Measurements from ENCODE around the gene RAB28.
A peak's percentile ranks its signal among the peaks of the same experiment; 100 is the strongest.

Gene RAB28

DNA sequence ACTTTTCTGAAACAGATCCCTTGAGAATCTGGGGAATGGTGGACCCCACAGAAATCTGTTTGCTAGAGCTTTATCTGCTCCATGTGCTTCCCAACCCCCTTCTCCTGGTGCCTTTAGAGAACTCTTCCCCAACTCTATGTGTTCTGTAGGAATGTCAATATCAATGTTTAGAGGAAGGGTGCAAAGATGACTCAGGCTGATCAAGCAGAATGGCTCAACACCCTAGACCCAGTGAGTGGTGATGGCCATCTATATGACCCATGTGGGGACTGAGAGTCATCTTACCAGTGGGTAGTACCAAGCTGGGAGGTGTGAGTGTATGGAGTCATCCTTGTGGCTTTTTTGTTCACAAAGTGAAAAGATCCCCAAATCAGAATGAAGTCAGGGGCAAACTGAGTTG is 143.5 kb downstream of the RAB28 start:
- DNase-seq (ENCODE audit: low read depth), result no peak
- H3K4me3 ChIP-seq (ENCODE audit: low read depth, low read length), result no peak overlapping the region
- TF ChIP-seq, protein P1, sequence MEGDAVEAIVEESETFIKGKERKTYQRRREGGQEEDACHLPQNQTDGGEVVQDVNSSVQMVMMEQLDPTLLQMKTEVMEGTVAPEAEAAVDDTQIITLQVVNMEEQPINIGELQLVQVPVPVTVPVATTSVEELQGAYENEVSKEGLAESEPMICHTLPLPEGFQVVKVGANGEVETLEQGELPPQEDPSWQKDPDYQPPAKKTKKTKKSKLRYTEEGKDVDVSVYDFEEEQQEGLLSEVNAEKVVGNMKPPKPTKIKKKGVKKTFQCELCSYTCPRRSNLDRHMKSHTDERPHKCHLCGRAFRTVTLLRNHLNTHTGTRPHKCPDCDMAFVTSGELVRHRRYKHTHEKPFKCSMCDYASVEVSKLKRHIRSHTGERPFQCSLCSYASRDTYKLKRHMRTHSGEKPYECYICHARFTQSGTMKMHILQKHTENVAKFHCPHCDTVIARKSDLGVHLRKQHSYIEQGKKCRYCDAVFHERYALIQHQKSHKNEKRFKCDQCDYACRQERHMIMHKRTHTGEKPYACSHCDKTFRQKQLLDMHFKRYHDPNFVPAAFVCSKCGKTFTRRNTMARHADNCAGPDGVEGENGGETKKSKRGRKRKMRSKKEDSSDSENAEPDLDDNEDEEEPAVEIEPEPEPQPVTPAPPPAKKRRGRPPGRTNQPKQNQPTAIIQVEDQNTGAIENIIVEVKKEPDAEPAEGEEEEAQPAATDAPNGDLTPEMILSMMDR (conservative IDR thresholded peaks at IDR 0.05; ENCODE audit: low read depth, low read length), result no peak

DNA sequence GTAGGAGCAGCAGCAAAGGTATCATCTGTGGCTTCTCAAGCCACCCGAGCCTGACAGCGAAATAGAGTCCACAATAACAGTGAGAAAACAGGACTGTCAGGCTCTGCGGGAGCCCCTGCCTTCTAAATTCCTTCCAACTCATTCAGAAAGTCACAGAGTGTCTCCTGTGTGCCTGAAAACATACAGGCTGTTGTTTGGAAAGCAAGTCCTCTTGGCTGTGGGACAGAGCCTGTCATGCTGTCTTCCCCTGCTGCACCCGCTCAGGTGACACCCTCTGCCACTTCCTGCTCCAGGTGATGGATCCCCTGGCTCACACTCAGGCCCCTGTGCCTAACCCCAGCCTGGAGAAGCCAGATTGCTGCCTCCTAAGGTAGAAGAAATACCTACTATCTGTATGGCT is 152.3 kb downstream of the RAB28 start:
- no peak for DNase-seq (ENCODE audit: low read depth)
- TF ChIP-seq, protein P1 (conservative IDR thresholded peaks at IDR 0.05; ENCODE audit: low read depth, low read length), result no peak
- H3K4me3 ChIP-seq (ENCODE audit: low read depth, low read length), result no peak overlapping the region

DNA sequence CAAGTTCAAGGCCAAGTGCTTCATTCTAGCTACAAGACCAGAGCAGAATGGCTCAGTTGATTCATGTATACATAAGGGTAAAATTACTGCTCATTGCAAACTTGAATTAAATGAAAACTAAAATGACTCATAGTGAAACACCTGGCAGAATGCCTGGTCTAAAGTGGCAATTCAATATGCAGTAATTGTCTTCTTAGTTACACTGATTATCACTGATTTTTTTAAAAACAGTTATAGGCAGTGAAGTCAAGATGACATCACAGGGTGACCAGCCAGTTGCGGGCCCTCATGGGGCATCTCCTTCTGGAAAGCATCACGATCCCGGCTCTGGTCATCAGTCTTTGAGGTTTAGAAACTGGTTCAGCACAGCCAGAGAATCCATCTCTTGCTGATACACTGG is 154.2 kb downstream of the RAB28 start:
- TF ChIP-seq, protein P1 (conservative IDR thresholded peaks at IDR 0.05; ENCODE audit: low read depth, low read length), result no peak
- DNase-seq (ENCODE audit: low read depth), result peak; percentile 36
- H3K4me3 ChIP-seq (ENCODE audit: low read depth, low read length), result no peak overlapping the region

DNA sequence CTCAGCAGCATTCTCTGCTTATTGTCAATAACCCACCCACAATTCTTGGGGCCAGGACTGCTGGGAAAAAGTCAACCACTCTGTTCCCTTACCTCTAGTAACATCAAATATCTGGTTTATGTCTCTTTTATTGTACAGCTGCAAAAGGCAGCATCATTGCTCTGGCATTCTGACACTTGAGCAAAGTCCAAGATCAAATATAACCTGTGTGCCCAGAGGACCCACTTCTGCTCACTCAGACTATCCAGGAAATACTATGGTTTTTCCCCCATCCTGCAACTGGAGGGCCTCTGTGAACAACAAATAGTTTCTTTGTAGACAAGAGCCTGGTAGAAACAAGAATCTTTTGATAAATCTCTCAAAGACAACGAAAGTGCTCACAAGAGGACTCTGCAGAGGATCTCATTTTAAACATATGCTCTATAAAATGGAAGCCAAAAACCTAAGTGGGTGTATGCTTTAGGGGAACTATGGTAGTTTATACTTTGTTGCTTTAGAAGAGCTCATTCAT is 154.7 kb downstream of the RAB28 start:
- no peak for DNase-seq (ENCODE audit: low read depth)
- TF ChIP-seq, protein P1 (conservative IDR thresholded peaks at IDR 0.05; ENCODE audit: low read depth, low read length), result no peak
- no peak overlapping the region for H3K4me3 ChIP-seq (ENCODE audit: low read depth, low read length)

DNA sequence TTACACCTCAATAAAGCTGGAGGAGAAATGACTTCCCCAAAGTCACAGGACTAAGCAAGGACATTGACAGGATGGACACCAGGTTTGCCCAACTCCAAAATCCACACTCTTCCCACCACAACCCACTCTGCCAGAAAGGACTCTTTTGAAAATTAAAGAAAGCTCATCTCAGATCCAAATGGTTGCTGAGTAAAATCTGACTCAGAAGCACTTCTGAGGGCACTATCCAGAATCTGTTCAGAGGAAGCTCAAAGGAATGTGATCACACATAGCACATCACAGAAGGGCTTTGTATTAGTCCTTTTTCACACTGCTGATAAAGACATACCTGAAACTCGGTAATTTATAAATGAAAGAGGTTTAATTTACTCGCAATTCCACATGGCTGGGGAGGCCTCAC is 155.5 kb downstream of the RAB28 start:
- TF ChIP-seq, protein P1 (conservative IDR thresholded peaks at IDR 0.05; ENCODE audit: low read depth, low read length), result no peak
- DNase-seq (ENCODE audit: low read depth), result no peak
- H3K4me3 ChIP-seq (ENCODE audit: low read depth, low read length), result no peak overlapping the region

DNA sequence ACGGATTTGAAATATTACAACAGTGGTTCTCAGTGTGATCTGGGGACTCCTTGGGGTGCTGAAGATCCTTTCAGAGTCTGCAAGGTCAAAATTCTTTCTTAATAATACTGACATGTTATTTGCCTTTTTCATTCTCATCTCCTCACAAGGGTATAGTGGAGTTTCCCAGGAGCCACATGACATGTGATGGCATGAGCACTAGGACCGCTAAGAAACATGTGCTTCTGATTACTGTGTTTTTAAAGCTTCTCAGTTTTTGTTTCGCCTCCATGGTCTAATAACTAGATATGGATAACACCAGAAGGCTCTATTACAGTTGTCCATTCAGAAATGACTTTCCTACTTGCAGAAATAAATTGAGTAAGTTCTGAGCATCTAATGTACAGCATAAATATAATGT is 156.1 kb downstream of the RAB28 start:
- H3K4me3 ChIP-seq (ENCODE audit: low read depth, low read length), result no peak overlapping the region
- TF ChIP-seq, protein P1 (conservative IDR thresholded peaks at IDR 0.05; ENCODE audit: low read depth, low read length), result no peak
- peak; percentile 16 for DNase-seq (ENCODE audit: low read depth)

DNA sequence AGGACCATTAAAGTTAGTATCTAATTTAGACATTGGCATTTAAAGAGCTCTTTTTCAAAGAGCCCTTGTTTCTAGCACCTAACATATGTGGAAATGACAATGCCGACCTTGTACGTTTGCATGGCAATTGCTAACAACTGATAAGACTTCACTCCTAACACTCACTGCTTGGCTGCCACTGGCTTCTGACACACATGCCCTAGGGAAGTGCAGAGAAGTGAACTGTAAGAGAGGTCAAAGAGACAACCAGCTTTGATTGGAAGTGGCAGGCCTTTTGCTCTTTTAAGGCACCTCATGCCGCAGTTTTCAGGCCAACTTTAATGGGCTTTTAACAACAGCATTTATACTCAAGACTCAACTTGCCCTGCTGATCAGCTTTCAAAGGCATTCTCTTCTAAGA is 158.4 kb downstream of the RAB28 start:
- no peak overlapping the region for H3K4me3 ChIP-seq (ENCODE audit: low read depth, low read length)
- TF ChIP-seq, protein P1 (conservative IDR thresholded peaks at IDR 0.05; ENCODE audit: low read depth, low read length), result no peak
- no peak for DNase-seq (ENCODE audit: low read depth)
